K562 (cell line): ENCODE results near the gene ANO10. TPM values are rescaled to one million over a fixed set of nuclear protein-coding genes. Genes with fewer than 3 reads are reported as not detected.
A peak's percentile ranks its signal among the peaks of the same experiment; 100 is the strongest.

Experiments
- ATAC-seq: fragments of 200-7000 bp; cut with Tn5 transposase; 3 replicates; pipeline ENCODE4 v1.9.1; 2020; ENCODE audit warnings: moderate library complexity
- BruUV-seq: library from RNA; stranded (reverse); fragments of 400-500 nt; replicated peaks from 2 replicates; lab custom pipeline; 2021; lab: Mats Ljungman, UMichigan
- CTCF ChIA-PET: fragments of 300-600 bp; formaldehyde crosslinking; extraction: SDS; loops from one replicate; lab custom pipeline; 2021; ENCODE audit warnings: low intra/inter-chr PET ratio; lab: Yijun Ruan, JAX
- POLR2A ChIA-PET: fragments of 300-600, 350-650 bp; sonication (Branson Sonifier 250); formaldehyde crosslinking; extraction: SDS; loops from one replicate; lab custom pipeline; 2021; ENCODE audit warnings: antibody characterized with exemption, inconsistent platforms; lab: Yijun Ruan, JAX
- DNase-seq, 4 experiments: peaks; one replicate each; pipeline versions ENCODE4 v3.0.0 to v3.0.0-alpha.2; 2011 to 2018; ENCODE audit warnings: low spot score in 3 of 4, mixed read lengths in 3 of 4; ENCODE audit errors: extremely low read depth in 1 of 4
- FAIRE-seq: peaks from 2 replicates; lab custom pipeline; 2011; peaks lifted over from hg19 to GRCh38; lab: Jason Lieb, UNC
- H2AFZ ChIP-seq: 2 replicates; pipeline ENCODE4 v1.6.0; 2011; ENCODE audit warnings: low read depth, low read length, control low read depth, inconsistent platforms
- H3K27ac ChIP-seq: fragments of 200-600 bp; 3 replicates; pipeline ENCODE4 v1.8.0; 2011; ENCODE audit warnings: low read depth, mild to moderate bottlenecking, control low read depth, inconsistent platforms, low read length, moderate library complexity, mixed read lengths; ENCODE audit errors: extremely low read depth
- H3K27me3 ChIP-seq, 2 experiments: fragments of 300-600 bp in 1 of 2; 2 replicates in 1 of 2; 3 replicates in 1 of 2; pipeline versions ENCODE4 v1.6.0 to v1.8.0; 2011; ENCODE audit warnings: inconsistent platforms in 2 of 2, low read length in 2 of 2, mild to moderate bottlenecking in 1 of 2, mixed read lengths in 1 of 2, moderate library complexity in 1 of 2; ENCODE audit not compliant: control insufficient read depth in 2 of 2, insufficient read depth in 2 of 2
- H3K36me3 ChIP-seq: fragments of 300-600 bp; 3 replicates; pipeline ENCODE4 v1.8.0; 2011; ENCODE audit warnings: mild to moderate bottlenecking, low read length, inconsistent platforms; ENCODE audit not compliant: control insufficient read depth, insufficient read depth
- H3K4me1 ChIP-seq, 2 experiments: fragments of 200-600 bp in 1 of 2; replicated peaks in 1 of 2; 2 replicates in 1 of 2; 3 replicates in 1 of 2; pipeline versions ENCODE4 v1.5.1 to v1.8.0; 2011; ENCODE audit warnings: inconsistent platforms in 2 of 2, low read length in 2 of 2, mild to moderate bottlenecking in 1 of 2, mixed read lengths in 1 of 2, moderate library complexity in 1 of 2; ENCODE audit not compliant: control insufficient read depth in 2 of 2, insufficient read depth in 2 of 2
- H3K4me2 ChIP-seq: 2 replicates; pipeline ENCODE4 v1.6.1; 2011; ENCODE audit warnings: low read length, control low read depth, inconsistent platforms, mixed read lengths; ENCODE audit not compliant: insufficient read depth
- H3K4me3 ChIP-seq: fragments of 200-600 bp; sonication (generic), shearing (Covaris generic); 2 replicates; pipeline ENCODE4 v1.5.1; 2016; ENCODE audit warnings: control low read depth, inconsistent platforms
- H3K79me2 ChIP-seq: fragments of 200-600 bp; 3 replicates; pipeline ENCODE4 v1.8.0; 2011; ENCODE audit warnings: low read length, inconsistent platforms; ENCODE audit not compliant: control insufficient read depth, insufficient read depth
- H3K9ac ChIP-seq, 2 experiments: 2 replicates each; pipeline versions ENCODE4 v1.6.0 to v1.6.1; 2011; ENCODE audit warnings: low read depth in 2 of 2, low read length in 2 of 2, control low read depth in 1 of 2, inconsistent platforms in 1 of 2, mild to moderate bottlenecking in 1 of 2, mixed read lengths in 1 of 2; ENCODE audit not compliant: insufficient read depth in 1 of 2
- H3K9me1 ChIP-seq: one replicate; pipeline ENCODE4 v1.6.0; 2011; ENCODE audit warnings: inconsistent platforms, mild to moderate bottlenecking, low read length, moderate library complexity; ENCODE audit not compliant: control insufficient read depth, insufficient read depth
- H3K9me3 ChIP-seq: replicated peaks from 2 replicates; pipeline ENCODE4 v1.5.1; 2011; ENCODE audit warnings: low read depth, low read length, inconsistent platforms; ENCODE audit not compliant: control insufficient read depth, insufficient read depth
- H4K20me1 ChIP-seq: replicated peaks from 2 replicates; pipeline ENCODE4 v1.6.1; 2011; ENCODE audit warnings: low read length, inconsistent platforms, mixed read lengths; ENCODE audit not compliant: control insufficient read depth, insufficient read depth
- ATF1 ChIP-seq, 2 experiments: fragments of 450-650 bp in 1 of 2; IDR thresholded peaks; 2 replicates each; pipeline ENCODE4 v1.6.1; 2016; ENCODE audit warnings: missing compliant biosample characterization in 1 of 2, missing genetic modification characterization in 1 of 2
- NFIC ChIP-seq: fragments of 450-650 bp; IDR thresholded peaks from 2 replicates; pipeline ENCODE4 v1.6.1; 2017; ENCODE audit warnings: mild to moderate bottlenecking, inconsistent platforms
- WGBS: fragments of 100-300 bp; shearing (Covaris generic); methylation state at CpG from one replicate; pipeline ENCODE4 v1.1.6; 2016; ENCODE audit warnings: low coverage, mixed read lengths; ENCODE audit not compliant: insufficient coverage; ENCODE audit errors: missing lambda C conversion rate; 5-methylcytosine and 5-hydroxymethylcytosine counted together
- in situ Hi-C: fragments of 300-500 bp; cut with MboI; formaldehyde crosslinking; loops from 4 replicates; pipeline ENCODE4 v1.15.0; 2018; ENCODE audit warnings: inconsistent platforms, mixed read lengths
- intact Hi-C: fragments of 100-400 bp; cut with micrococcal nuclease; formaldehyde crosslinking; loops from 2 replicates; pipeline ENCODE4 v1.14.2; 2022
- polyA plus RNA-seq, 8 experiments: library from polyadenylated mRNA; depleted of rRNA in 4 of 8; stranded (reverse) in 5 of 8; unstranded in 3 of 8; fragments of >200 nt; fragmentation: Nextera tagmentation in 2 of 8; fragmentation: Illumina TruSeq in 1 of 8; extraction: Ambion mirVana in 2 of 8; extraction: Trizol in 1 of 8; gene quantifications; 2 replicates each; pipeline versions ENCODE4 v1.2.1 to v1.2.3, GENCODE V29; 2011 to 2014; ENCODE audit warnings: inconsistent platforms in 1 of 8, missing spikeins in 1 of 8
- total RNA-seq, 7 experiments: library from RNA; depleted of rRNA in 6 of 7; stranded (reverse); fragments of >200 nt in 6 of 7; fragmentation: Illumina TruSeq in 2 of 7; extraction: Trizol in 2 of 7; gene quantifications; 2 replicates each; pipeline versions ENCODE4 v1.2.1 to v1.2.3, GENCODE V29; 2011 to 2021; ENCODE audit warnings: low replicate concordance in 1 of 7
- TF ChIP-seq, protein P1 (sequence below), 2 experiments: fragments of 450-650 bp; IDR thresholded peaks; 2 replicates each; pipeline ENCODE4 v1.6.1; 2016

Gene ANO10
- total and polyA plus RNA-seq, 9 of the 15 experiments (the other 6 are each of a cell fraction or from before 2014, with no cell fraction given) = 6.4 to 46.0 (median 32.3) TPM

DNA sequence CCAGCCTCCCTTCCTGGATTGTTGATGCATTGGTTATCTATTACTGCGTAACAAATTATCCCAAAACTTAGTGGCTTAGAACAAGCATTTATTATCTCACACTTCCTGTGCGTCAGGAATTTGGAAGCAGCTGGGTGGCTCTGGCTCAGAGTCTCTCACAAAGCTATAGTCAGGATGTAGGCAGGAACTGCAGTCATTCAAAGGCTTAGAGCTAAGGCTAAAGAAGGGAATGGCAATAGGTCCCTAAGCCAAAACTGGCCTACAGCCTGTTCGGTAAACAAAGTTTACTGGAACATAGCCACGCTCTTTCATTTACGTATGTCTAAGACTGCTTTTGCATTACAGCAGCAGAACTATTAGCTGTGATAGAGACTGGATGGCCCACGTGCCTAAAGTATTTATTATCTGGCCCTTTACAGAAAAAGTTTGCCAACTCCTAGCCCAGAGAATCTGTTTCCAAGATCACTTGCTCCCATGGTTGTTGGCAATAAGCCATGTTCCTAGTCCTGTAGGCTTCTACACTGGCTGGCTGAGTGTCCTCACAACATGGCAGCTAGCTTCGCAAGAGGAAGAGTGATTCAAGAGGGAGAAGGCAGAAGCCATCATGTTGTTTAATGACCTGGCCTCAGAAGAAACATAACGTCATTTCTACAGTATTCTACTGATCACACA, 203.1 kb downstream of the ANO10 start:
- ChIA-PET POLR2A (interaction anchor here (0.6 to 1.9 kb wide), 3 partner anchors 10 to 385 kb away, joined by 3 to 6 read pairs (median 4); no protein-coding TSS in a partner anchor), CTCF (no interaction called here)
- FAIRE-seq (no peak), ATAC-seq (no peak), DNase-seq (peak in 1 of 4 experiments; percentile 5)
- WGBS = 61% methylated on average over 8 of the region's 8 CpGs
- Histone ChIP-seq H3K4me1 (no peaks in the 10 kb centered on the region), H3K4me3 (no peak overlapping the region), H3K9me3 (no peaks in the 10 kb centered on the region), H3K4me2 (no peak overlapping the region), H3K79me2 (no peaks in the 10 kb centered on the region), H3K36me3 (no peaks in the 10 kb centered on the region), H4K20me1 (no peaks in the 10 kb centered on the region), H3K9ac (no peak overlapping the region), H3K9me1 (no peaks in the 10 kb centered on the region), H2AFZ (no peak overlapping the region), H3K27me3 (no peaks in the 10 kb centered on the region), H3K27ac (no peak overlapping the region)
- no TSS peak for BruUV-seq
- intact Hi-C loops (no loop called here), in situ Hi-C loops (no loop called here)
- TF ChIP-seq, protein P1, sequence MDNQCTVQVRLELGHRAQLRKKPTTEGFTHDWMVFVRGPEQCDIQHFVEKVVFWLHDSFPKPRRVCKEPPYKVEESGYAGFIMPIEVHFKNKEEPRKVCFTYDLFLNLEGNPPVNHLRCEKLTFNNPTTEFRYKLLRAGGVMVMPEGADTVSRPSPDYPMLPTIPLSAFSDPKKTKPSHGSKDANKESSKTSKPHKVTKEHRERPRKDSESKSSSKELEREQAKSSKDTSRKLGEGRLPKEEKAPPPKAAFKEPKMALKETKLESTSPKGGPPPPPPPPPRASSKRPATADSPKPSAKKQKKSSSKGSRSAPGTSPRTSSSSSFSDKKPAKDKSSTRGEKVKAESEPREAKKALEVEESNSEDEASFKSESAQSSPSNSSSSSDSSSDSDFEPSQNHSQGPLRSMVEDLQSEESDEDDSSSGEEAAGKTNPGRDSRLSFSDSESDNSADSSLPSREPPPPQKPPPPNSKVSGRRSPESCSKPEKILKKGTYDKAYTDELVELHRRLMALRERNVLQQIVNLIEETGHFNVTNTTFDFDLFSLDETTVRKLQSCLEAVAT (IDR thresholded peaks at IDR 0.05) = no peak
- TF ChIP-seq ATF1 (CRISPR knock-in tag; IDR thresholded peaks at IDR 0.05) = no peak
- no peak for TF ChIP-seq ATF1 (tag; IDR thresholded peaks at IDR 0.05)
- TF ChIP-seq NFIC = peak; percentile 50
